Left ventricle myocardium inferior (tissue), 1 donor: ENCODE results near the gene CFAP61. TPM values are rescaled to one million over a fixed set of nuclear protein-coding genes. Genes with fewer than 3 reads are reported as not detected.

Source experiments
- DNase-seq: peaks from one replicate; pipeline ENCODE4 v3.0.0-alpha.2; 2020
- H3K27ac ChIP-seq: fragments of 200-600 bp; replicated peaks from 2 replicates; pipeline ENCODE4 v1.8.0; 2021
- H3K27me3 ChIP-seq: fragments of 200-600 bp; 2 replicates; pipeline ENCODE4 v1.8.0; 2021; ENCODE audit warnings: low read depth
- H3K36me3 ChIP-seq: fragments of 200-600 bp; 2 replicates; pipeline ENCODE4 v1.8.0; 2021
- H3K4me1 ChIP-seq: fragments of 200-600 bp; 2 replicates; pipeline ENCODE4 v1.8.0; 2021
- H3K4me3 ChIP-seq: fragments of 200-600 bp; 2 replicates; pipeline ENCODE4 v1.8.0; 2021; ENCODE audit warnings: mild to moderate bottlenecking, moderate library complexity
- H3K9me3 ChIP-seq: fragments of 200-600 bp; replicated peaks from 2 replicates; pipeline ENCODE4 v1.8.0; 2021
- intact Hi-C: fragments of 100-400 bp; cut with micrococcal nuclease; formaldehyde crosslinking; loops from one replicate; pipeline ENCODE4 v1.11.0; 2022
- total RNA-seq: library from RNA; stranded (reverse); fragmentation: NEBNext Ultra II Directional; extraction: Animal tissue kit (Norgen Biotek cat#: 25700); gene quantifications from one replicate; pipeline ENCODE4 v1.2.1, GENCODE V29; 2021
- TF ChIP-seq, protein P1 (sequence below): fragments of 200-600 bp; IDR thresholded peaks from 2 replicates; pipeline ENCODE4 v1.8.0; 2021; ENCODE audit warnings: antibody characterized with exemption, mild to moderate bottlenecking, borderline replicate concordance
- donor health status: DM: no; HTN: yes; CAD: no; lungs with severe emphysema.

CFAP61 gene
- total RNA-seq, 1 donor from 2014 or later = 54.8 TPM

DNA sequence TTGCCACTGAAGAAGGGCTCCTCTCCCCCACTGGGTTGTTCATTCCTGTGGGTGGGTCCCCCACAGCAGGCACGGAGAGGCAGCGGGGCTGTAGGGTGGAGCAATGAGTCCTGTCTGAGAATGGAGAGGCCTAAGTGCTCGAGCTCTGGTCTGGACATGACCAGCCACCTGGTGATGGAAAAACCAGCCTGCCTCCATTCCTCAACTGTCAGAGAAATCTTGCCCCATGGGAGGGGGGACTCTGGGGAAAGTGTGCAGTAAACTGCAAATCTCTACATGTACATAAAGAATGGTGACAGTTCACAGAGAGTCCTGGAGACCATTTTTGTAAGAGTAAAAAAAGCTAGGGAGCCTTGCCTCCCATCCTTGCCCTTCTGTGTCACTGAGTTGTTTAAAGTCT lies 349.7 kb downstream of the CFAP61 start:
- intact Hi-C loops = no loop called here
- no peak for DNase-seq
- H3K36me3 ChIP-seq = peaks cover 17% of the 10 kb centered on the region
- no peaks in the 10 kb centered on the region for H3K4me1 ChIP-seq
- no peak overlapping the region for H3K27ac ChIP-seq
- H3K27me3 ChIP-seq = no peaks in the 10 kb centered on the region
- no peak overlapping the region for H3K4me3 ChIP-seq
- TF ChIP-seq, protein P1, sequence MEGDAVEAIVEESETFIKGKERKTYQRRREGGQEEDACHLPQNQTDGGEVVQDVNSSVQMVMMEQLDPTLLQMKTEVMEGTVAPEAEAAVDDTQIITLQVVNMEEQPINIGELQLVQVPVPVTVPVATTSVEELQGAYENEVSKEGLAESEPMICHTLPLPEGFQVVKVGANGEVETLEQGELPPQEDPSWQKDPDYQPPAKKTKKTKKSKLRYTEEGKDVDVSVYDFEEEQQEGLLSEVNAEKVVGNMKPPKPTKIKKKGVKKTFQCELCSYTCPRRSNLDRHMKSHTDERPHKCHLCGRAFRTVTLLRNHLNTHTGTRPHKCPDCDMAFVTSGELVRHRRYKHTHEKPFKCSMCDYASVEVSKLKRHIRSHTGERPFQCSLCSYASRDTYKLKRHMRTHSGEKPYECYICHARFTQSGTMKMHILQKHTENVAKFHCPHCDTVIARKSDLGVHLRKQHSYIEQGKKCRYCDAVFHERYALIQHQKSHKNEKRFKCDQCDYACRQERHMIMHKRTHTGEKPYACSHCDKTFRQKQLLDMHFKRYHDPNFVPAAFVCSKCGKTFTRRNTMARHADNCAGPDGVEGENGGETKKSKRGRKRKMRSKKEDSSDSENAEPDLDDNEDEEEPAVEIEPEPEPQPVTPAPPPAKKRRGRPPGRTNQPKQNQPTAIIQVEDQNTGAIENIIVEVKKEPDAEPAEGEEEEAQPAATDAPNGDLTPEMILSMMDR = no peak
- no peaks in the 10 kb centered on the region for H3K9me3 ChIP-seq

DNA sequence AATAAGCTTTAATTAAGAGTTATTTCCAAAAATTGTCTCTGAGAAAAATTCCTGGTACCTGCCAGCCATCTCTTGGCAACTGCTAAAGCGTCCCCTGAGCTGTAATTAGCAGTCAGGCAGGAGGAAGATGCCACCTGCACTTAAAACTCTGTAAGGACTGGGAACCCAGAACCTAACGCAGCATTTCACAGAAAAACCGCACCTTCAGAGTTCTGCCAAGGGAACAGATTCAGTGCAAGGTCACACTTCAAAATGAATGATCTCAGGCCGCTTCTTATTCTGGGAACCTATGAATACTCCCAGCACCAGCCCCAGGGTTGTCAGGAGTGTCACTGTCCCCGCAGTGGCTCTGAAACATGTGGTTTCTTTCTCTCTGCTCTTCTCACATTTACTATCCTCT lies 352.3 kb downstream of the CFAP61 start:
- TF ChIP-seq, protein P1 = no peak
- peaks cover 3% of the 10 kb centered on the region for H3K36me3 ChIP-seq
- no peak for DNase-seq
- no peak overlapping the region for H3K27ac ChIP-seq
- peaks cover 10% of the 10 kb centered on the region for H3K4me1 ChIP-seq
- H3K27me3 ChIP-seq = no peaks in the 10 kb centered on the region
- H3K9me3 ChIP-seq = no peaks in the 10 kb centered on the region
- H3K4me3 ChIP-seq = no peak overlapping the region
- intact Hi-C loops = no loop called here

DNA sequence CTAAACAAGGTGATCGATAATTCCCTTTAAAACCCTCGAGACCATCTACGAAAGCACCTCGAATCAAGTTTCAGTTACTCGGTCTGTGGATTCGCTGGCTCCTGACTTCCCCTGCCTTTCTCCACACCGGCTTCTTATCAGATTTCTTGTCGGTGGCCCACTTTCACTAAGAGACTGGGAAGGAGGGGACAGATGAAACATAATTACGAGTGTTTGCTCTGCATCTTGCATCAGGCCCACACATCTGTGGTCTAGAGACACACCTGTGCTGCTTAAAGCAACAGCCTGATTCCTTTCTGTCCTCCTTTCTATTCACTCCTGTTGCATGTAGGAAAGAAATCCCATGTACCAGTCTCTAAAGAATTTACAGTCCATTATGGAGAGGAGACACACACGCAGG lies 353.3 kb downstream of the CFAP61 start:
- no peak overlapping the region for H3K27ac ChIP-seq
- no peaks in the 10 kb centered on the region for H3K9me3 ChIP-seq
- H3K4me3 ChIP-seq = no peak overlapping the region
- no peak for DNase-seq
- TF ChIP-seq, protein P1 = no peak
- H3K4me1 ChIP-seq = peaks cover 15% of the 10 kb centered on the region
- intact Hi-C loops = no loop called here
- peaks cover 3% of the 10 kb centered on the region for H3K36me3 ChIP-seq
- no peaks in the 10 kb centered on the region for H3K27me3 ChIP-seq

DNA sequence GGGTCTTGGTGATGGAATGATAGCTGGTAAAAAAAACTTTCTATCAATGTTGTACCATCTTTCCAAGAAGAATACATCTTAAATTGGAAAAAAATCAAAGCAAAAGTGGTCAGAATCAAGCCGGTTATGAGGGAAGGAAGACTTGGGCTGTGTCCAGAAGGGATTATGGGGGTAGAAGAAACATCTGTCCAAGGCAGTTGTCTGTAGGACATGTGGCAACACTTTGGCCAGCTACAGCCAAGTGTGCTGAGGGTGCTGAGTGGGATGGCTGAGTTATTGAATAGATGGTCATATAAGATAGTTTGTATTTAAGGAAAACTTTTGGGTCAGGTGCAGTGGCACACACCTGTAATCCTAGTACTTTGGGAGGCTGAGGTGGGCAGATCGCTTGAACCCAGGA lies 354.0 kb downstream of the CFAP61 start:
- TF ChIP-seq, protein P1 = no peak
- H3K4me3 ChIP-seq = no peak overlapping the region
- no peaks in the 10 kb centered on the region for H3K9me3 ChIP-seq
- H3K4me1 ChIP-seq = peaks cover 22% of the 10 kb centered on the region
- intact Hi-C loops = no loop called here
- DNase-seq = no peak
- H3K36me3 ChIP-seq = peaks cover 3% of the 10 kb centered on the region
- H3K27me3 ChIP-seq = no peaks in the 10 kb centered on the region
- no peak overlapping the region for H3K27ac ChIP-seq

DNA sequence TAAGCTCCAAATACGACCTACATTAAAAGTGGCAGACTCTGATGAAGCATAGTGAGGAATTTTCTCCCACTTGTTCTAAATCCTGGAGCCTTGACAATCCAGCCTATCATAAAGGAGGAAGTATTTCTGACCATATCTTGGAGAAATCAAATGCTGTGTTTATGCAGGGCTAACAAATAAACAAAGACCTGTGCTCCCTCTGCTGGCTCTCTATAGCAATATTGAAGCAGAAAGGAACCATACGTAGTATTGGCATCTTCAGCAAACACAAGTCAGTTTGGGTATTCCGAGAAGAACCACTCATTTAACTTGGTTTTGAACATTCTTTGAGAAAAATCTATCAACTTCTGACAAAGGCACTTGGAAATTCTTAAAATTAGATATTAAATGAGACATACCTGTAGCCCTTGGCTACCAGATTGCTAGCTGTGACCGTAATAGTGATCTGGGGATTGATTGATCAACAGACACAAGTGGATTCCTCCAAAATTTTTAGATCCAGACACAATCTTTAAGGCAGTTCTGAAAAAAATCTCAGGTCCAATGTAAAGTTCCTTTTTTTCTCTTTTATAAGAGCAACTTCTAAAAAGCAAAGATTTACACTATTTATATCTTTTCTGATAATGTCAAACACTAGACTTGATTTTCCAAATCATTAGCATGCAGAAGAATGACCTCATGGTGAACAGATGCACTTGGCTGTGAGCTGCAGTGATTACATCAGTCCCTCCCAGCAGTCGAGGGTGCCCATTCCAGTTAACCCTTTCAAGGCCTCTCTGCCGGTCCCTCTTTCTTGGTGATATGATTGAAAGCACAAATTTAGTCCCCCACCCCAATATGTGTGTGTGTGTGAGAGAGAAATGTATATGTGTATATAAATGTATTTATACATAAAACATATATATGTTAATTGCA lies 355.8 kb downstream of the CFAP61 start:
- H3K36me3 ChIP-seq = no peaks in the 10 kb centered on the region
- intact Hi-C loops = no loop called here
- TF ChIP-seq, protein P1 = no peak

More for the DNA sequence above, 355.8 kb downstream of the CFAP61 start:
- Histone ChIP-seq H3K4me1 (peaks cover 24% of the 10 kb centered on the region), H3K9me3 (no peaks in the 10 kb centered on the region), H3K27me3 (no peaks in the 10 kb centered on the region), H3K4me3 (no peak overlapping the region), H3K27ac (no peak overlapping the region)
- no peak for DNase-seq
